NCI-H146 treated with DMSO at 0.1 percent for 48 hours (cell line): ENCODE measurements around the gene FHDC1.
"Not testable (repeated sequence)": the region's sequence is repeated elsewhere in the genome, so short reads cannot be mapped to it uniquely, and the experiment has no call there.

ENCODE experiments used
- DNase-seq: peaks from one replicate; lab custom pipeline; 2025; ENCODE audit not compliant: unreplicated experiment; lab: John Stamatoyannopoulos, UW

FHDC1 gene, protein sequence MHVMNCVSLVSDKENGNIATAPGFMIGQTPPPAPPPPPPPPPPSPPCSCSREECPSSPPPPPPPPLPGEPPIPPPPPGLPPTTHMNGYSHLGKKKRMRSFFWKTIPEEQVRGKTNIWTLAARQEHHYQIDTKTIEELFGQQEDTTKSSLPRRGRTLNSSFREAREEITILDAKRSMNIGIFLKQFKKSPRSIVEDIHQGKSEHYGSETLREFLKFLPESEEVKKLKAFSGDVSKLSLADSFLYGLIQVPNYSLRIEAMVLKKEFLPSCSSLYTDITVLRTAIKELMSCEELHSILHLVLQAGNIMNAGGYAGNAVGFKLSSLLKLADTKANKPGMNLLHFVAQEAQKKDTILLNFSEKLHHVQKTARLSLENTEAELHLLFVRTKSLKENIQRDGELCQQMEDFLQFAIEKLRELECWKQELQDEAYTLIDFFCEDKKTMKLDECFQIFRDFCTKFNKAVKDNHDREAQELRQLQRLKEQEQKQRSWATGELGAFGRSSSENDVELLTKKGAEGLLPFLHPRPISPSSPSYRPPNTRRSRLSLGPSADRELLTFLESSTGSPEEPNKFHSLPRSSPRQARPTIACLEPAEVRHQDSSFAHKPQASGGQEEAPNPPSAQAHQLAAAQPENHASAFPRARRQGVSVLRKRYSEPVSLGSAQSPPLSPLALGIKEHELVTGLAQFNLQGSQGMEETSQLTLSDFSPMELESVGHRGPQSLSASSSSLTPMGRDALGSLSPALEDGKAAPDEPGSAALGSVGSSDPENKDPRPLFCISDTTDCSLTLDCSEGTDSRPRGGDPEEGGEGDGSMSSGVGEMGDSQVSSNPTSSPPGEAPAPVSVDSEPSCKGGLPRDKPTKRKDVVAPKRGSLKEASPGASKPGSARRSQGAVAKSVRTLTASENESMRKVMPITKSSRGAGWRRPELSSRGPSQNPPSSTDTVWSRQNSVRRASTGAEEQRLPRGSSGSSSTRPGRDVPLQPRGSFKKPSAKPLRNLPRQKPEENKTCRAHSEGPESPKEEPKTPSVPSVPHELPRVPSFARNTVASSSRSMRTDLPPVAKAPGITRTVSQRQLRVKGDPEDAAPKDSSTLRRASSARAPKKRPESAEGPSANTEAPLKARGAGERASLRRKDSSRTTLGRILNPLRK

DNA sequence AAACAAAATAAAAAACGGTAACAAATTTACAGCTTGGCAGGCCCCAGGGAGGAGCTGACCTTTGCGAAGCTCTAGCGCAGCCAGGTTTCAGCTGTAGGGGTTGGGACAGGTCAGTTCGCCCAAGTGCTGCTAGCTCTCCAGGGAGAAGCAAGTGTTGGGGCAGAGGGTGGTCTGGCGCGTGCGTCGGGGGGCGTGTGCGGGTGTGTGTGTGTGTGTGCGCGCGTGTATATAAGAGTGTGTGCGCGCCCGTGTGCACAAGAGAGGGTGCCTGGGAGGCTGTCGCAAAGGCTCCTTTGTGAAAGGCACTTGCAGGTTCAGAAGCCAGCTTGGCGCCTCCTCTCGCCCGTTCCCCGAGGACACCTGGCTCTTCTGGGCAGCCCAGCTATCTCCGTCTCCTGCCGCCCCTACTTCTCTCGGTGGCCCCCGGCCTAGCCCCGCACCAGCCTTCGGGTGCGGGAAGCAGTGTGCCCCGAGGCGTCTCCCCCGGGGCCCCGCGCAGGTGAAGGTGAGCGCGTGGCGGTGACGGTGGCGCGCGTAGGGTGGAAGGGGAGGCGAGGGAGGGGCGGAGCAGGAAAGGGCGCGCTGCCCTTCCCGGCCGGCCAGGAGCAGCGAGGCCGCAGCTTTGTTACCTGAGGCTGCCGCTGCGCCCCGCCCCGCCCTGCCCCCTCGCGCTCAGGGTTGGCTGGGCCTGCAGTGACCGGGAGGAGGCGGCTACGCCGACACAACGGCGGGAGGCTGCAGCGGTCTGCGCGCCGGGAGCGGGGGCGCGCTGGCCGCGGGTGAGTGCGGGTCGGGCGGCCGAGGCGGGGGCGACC lies at the start of gene FHDC1:
FHDC1 (plus strand) TSS at position 693 of the 815 bp plus-strand sequence. CDS start 6,735 bp downstream, outside the sequence.
- peak; percentile 64 for DNase-seq

- no peak for DNase-seq
These were observed 48.1 kb upstream of the FHDC1 start for GRCh38 chr4:152887981-152888380.

- no peak for DNase-seq
These were observed 43.1 kb upstream of the FHDC1 start for GRCh38 chr4:152892974-152893373.

- DNase-seq, result no peak
These were observed 41.5 kb upstream of the FHDC1 start for GRCh38 chr4:152894673-152895072.

DNA sequence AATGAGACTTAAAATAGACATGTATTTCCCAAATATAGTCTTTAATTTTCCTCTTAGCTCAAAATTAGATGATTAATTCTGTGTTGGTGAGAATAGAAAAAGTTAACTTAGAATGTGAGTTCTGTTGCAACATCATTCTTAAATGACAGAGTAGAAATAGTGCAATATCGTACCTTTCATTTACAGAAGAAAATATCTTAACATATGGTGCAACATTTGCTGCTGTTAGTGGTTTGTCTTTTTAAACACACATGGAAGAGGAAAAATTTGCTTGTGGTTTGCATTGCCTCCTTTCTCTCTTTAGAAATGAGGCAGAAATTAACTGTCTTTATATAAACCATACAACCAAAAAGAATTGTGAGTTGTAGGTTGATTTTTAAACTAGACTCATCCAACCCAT lies 39.3 kb upstream of the FHDC1 start:
- no peak for DNase-seq

- DNase-seq, result not testable (repeated sequence)
These were observed 38.0 kb upstream of the FHDC1 start for GRCh38 chr4:152898133-152898532.

DNA sequence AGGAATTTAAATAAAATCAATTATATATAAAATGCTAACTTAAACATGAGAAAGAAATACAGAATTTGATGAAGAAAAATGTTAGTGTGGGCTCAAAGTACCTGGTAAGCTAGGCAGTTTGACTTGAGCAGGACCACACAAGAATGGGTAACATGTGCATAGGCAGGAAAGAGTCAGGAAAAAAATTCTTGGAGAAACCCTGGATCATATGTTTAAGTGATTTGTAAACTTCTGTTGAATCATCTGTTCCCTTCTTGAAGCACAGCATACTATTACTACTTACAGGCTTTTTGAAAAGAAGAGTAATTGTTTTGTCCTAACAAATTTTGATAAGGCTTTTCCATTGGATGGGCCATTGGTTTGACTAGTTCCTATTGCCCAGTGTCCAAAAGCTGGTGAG lies 37.5 kb upstream of the FHDC1 start:
- no peak for DNase-seq

DNA sequence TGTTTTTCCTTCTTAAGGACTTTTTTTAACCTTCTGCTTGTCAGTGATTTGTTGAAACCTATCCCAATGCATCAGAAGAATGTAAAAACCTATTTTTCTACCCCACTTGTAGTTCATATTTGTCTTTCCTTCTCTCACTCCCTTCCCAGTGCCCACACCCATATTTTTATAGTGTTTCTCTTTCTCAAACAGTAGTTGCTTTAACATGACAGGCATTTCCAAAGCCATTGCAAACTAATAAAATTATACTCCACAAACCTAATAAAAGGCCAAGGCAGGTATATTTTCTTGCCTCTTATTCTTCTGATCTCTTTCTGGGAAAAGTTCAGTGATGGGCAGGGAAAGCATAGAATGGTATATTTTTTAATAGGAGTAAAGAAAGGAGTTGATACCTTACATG lies 35.7 kb upstream of the FHDC1 start:
- DNase-seq, result no peak

GRCh38 chr4:152901205-152901604 lies 34.9 kb upstream of the FHDC1 start:
- DNase-seq, result no peak

DNA sequence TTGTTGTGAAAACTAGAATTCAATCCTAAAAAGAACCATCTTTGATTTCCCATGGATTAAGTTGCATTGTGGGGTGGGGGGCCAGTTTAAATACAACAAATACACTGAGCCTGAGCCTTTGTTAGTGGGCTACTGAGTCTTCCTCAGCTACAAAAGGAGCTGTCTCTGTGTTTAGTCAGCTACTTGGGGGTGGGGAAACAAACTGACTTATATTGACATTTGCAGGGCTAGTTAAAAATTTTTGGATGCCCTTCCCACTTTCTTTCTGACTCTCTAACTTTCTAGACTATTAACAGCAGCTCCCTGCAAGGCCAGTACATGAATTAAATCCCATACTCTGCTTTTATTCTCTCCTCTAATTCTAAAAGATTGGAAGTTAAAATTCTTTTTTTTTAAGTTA lies 32.5 kb upstream of the FHDC1 start:
- DNase-seq, result no peak

- no peak for DNase-seq
These were observed 26.2 kb upstream of the FHDC1 start for GRCh38 chr4:152909901-152910300.

- no peak for DNase-seq
These were observed 25.6 kb upstream of the FHDC1 start for GRCh38 chr4:152910521-152910920.

- DNase-seq, result no peak
These were observed 18.4 kb upstream of the FHDC1 start for GRCh38 chr4:152917543-152918395.

GRCh38 chr4:152919826-152920225 lies 16.3 kb upstream of the FHDC1 start:
- DNase-seq, result no peak

DNA sequence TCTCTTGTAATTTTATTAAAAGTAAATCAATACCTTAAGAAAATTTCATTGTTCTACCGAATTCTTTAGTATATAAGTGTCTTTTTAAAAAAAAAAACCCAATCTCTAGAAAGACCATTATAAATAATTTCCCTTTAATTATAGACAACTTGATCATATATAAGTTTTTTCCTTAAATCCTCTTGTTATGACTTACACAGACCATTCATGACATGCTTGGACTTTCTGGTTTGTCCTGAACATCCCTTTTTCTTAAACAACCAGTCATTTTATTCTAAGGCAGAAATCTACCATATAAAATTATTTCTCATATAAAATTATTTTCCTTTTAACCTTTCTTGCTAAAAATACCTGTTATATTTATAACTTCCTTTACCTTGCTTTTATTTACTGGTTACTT lies 15.4 kb upstream of the FHDC1 start:
- DNase-seq, result no peak

DNA sequence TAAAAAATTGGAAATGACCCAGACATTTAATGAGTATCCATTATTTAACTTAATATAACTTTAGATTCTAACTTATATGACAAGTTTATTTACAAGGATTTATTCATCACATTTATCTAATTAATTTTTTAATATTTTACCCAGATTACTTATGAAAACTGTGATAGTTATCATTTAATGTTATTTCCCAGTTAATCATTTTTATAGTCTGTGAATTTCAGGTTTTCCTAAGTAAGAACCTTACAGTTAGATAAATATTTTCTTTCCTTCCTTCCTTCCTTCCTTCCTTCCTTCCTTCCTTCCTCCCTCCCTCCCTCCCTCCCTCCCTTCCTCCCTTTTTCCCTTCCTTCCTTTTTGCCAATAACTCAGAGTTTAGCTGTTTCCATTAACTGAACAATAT lies 14.8 kb upstream of the FHDC1 start:
- no peak for DNase-seq

- DNase-seq, result no peak
These were observed 10.3 kb upstream of the FHDC1 start for GRCh38 chr4:152925851-152926250.

DNA sequence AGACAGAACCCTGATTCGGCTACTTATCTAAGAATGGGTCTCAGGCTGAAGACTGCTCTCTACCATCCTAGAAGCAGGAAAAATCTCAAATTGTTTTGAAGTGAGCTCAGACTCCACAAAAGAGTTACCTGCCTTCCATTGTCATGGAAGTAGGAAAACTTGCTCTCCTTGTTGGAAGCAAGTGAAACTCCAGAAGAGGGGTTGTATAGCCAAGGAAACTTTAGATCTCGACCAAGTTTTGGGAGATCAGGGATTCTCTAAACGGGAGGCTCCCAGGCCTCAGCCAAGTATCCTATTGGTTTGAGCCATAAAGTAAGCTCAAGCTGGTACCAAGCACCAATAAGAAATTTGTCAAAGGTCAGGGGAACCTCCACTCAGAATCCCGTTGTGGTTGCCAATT lies 9.2 kb upstream of the FHDC1 start:
- DNase-seq, result no peak

GRCh38 chr4:152927737-152928136 lies 8.4 kb upstream of the FHDC1 start:
- no peak for DNase-seq

GRCh38 chr4:152928286-152928685 lies 7.8 kb upstream of the FHDC1 start:
- no peak for DNase-seq
